Hepatocyte (in vitro differentiated cells): ENCODE measurements around the gene EBPL.

Experiments used
- CTCF ChIP-seq: fragments of 200-600 bp; sonication (generic); IDR thresholded peaks from 2 replicates; pipeline ENCODE4 v1.5.1; 2016; ENCODE audit warnings: antibody characterized with exemption, mild to moderate bottlenecking; ENCODE audit not compliant: poor library complexity
- EZH2 ChIP-seq: fragments of 200-600 bp; sonication (generic); IDR thresholded peaks from 2 replicates; pipeline ENCODE4 v1.6.1; 2016; ENCODE audit warnings: antibody characterized with exemption, mild to moderate bottlenecking, borderline replicate concordance

- TF ChIP-seq CTCF = no peak
- TF ChIP-seq EZH2 = no peak
Observed at GRCh38 chr13:49625392-49626079, 65.8 kb downstream of the EBPL start.
